ENCODE measurements around the gene LAMA4. TPM values are rescaled to one million over a fixed set of nuclear protein-coding genes. Genes with fewer than 3 reads are reported as not detected.

LAMA4 gene
- total RNA-seq, 4 donors from 2014 or later, result 229 to 524 (median 468) TPM

GRCh38 chr6:112149236-112149635 lies 105.1 kb downstream of the LAMA4 start:
- TF ChIP-seq CTCF (IDR thresholded peaks at IDR 0.05) (no peak), POLR2A (IDR thresholded peaks at IDR 0.05) (no peak), EP300 (IDR thresholded peaks at IDR 0.05) (no peak)
- H3K27ac ChIP-seq, result peak overlapping the region in 3 of 4 donors; percentile 54 to 80 (median 70)
- H3K36me3 ChIP-seq, result peaks cover 0 to 48% (median 0%) of the 10 kb centered on the region in 3 donors

GRCh38 chr6:112148103-112148502 lies 106.3 kb downstream of the LAMA4 start:
- peaks cover 0 to 28% (median 6%) of the 10 kb centered on the region in 4 donors for H3K4me1 ChIP-seq

More at GRCh38 chr6:112149236-112149635, 105.1 kb downstream of the LAMA4 start:
- Histone ChIP-seq H3K4me3 (no peak overlapping the region), H3K4me1 (peaks cover 0 to 28% (median 6%) of the 10 kb centered on the region in 4 donors), H3K9me3 (no peaks in the 10 kb centered on the region), H3K27me3 (no peaks in the 10 kb centered on the region)
- DNase-seq (ENCODE audit: low spot score in 2 of 2), result no peak
- 57 to 62% methylated on average over 1 of the region's 1 CpG for WGBS, 2 donors

GRCh38 chr6:112145080-112145573 lies 109.2 kb downstream of the LAMA4 start:
- no peak for DNase-seq (ENCODE audit: low spot score in 2 of 2)
- no peaks in the 10 kb centered on the region for H3K27me3 ChIP-seq
- H3K4me3 ChIP-seq, result no peak overlapping the region
- WGBS, 2 donors, result 79% methylated on average over 10 of the region's 10 CpGs
- H3K4me1 ChIP-seq, result peaks cover 0 to 12% (median 0%) of the 10 kb centered on the region in 4 donors
- peak overlapping the region in 2 of 4 donors; percentile 1 to 59 for H3K27ac ChIP-seq
- H3K9me3 ChIP-seq, result no peaks in the 10 kb centered on the region
- peaks cover 0 to 85% (median 0%) of the 10 kb centered on the region in 3 donors for H3K36me3 ChIP-seq
- TF ChIP-seq EP300 (IDR thresholded peaks at IDR 0.05), result no peak
- TF ChIP-seq POLR2A (IDR thresholded peaks at IDR 0.05), result no peak
- TF ChIP-seq CTCF (IDR thresholded peaks at IDR 0.05), result no peak

More at GRCh38 chr6:112148103-112148502, 106.3 kb downstream of the LAMA4 start:
- H3K27ac ChIP-seq, result no peak overlapping the region
- WGBS, 2 donors, result 90 to 91% methylated on average over 6 of the region's 6 CpGs
- DNase-seq (ENCODE audit: low spot score in 2 of 2), result no peak
- H3K4me3 ChIP-seq, result no peak overlapping the region
- no peaks in the 10 kb centered on the region for H3K9me3 ChIP-seq
- H3K27me3 ChIP-seq, result no peaks in the 10 kb centered on the region
- peaks cover 0 to 56% (median 0%) of the 10 kb centered on the region in 3 donors for H3K36me3 ChIP-seq
- TF ChIP-seq EP300 (IDR thresholded peaks at IDR 0.05) (no peak), CTCF (IDR thresholded peaks at IDR 0.05) (no peak), POLR2A (IDR thresholded peaks at IDR 0.05) (no peak)

- no peak for TF ChIP-seq CTCF (IDR thresholded peaks at IDR 0.05)
- no peak for TF ChIP-seq POLR2A (IDR thresholded peaks at IDR 0.05)
- TF ChIP-seq EP300 (IDR thresholded peaks at IDR 0.05), result no peak
- Histone ChIP-seq H3K27me3 (no peaks in the 10 kb centered on the region), H3K4me1 (peaks cover 0 to 9% (median 0%) of the 10 kb centered on the region in 4 donors), H3K36me3 (peaks cover 0 to 87% (median 0%) of the 10 kb centered on the region in 3 donors), H3K9me3 (no peaks in the 10 kb centered on the region), H3K4me3 (no peak overlapping the region), H3K27ac (peak overlapping the region in 1 of 4 donors; percentile 59)
- WGBS, 2 donors, result 58 to 71% methylated on average over 12 of the region's 12 CpGs
- DNase-seq (ENCODE audit: low spot score in 2 of 2), result no peak
These were observed 110.0 kb downstream of the LAMA4 start for GRCh38 chr6:112144145-112144926.

GRCh38 chr6:112141707-112142106 lies 112.7 kb downstream of the LAMA4 start:
- Histone ChIP-seq H3K4me1 (peaks cover 0 to 9% (median 0%) of the 10 kb centered on the region in 4 donors), H3K27me3 (no peaks in the 10 kb centered on the region), H3K27ac (no peak overlapping the region), H3K9me3 (no peaks in the 10 kb centered on the region), H3K4me3 (no peak overlapping the region), H3K36me3 (peaks cover 0 to 98% (median 0%) of the 10 kb centered on the region in 3 donors)
- no peak for DNase-seq (ENCODE audit: low spot score in 2 of 2)
- WGBS, 2 donors, result 70 to 75% methylated on average over 2 of the region's 2 CpGs
- TF ChIP-seq CTCF (IDR thresholded peaks at IDR 0.05), result no peak
- no peak for TF ChIP-seq POLR2A (IDR thresholded peaks at IDR 0.05)
- TF ChIP-seq EP300 (IDR thresholded peaks at IDR 0.05), result no peak
